ENCODE data around the gene ASPSCR1. TPM values are rescaled to one million over a fixed set of nuclear protein-coding genes. Genes with fewer than 3 reads are reported as not detected.

ASPSCR1 gene
- total and polyA plus RNA-seq, 2 donors from 2014 or later, result 35.2 to 57.5 TPM

GRCh38 chr17:81935709-81936084 lies 41.7 kb upstream of the ASPSCR1 start:
- H3K9me3 ChIP-seq (ENCODE audit: control insufficient read depth in 2 of 3, insufficient read depth in 1 of 3, low read length in 3 of 3), result no peaks in the 10 kb centered on the region
- DNase-seq (peak in 1 of 5 donors; percentile 74), FAIRE-seq (no peak)
- no peaks in the 10 kb centered on the region for H3K36me3 ChIP-seq (ENCODE audit: control insufficient read depth in 2 of 3, insufficient read depth in 3 of 3, low read length in 3 of 3)
- no peak for TF ChIP-seq CTCF (IDR thresholded peaks at IDR 0.05; ENCODE audit: borderline replicate concordance, extremely low read depth, insufficient read depth)
- no peak overlapping the region for H3K9ac ChIP-seq (ENCODE audit: low read length in 3 of 3)
- no peak overlapping the region for H3K27ac ChIP-seq (ENCODE audit: low read depth in 2 of 2, low read length in 2 of 2)
- H3K27me3 ChIP-seq (ENCODE audit: control insufficient read depth, insufficient read depth, low read length), result no peaks in the 10 kb centered on the region
- H3K4me3 ChIP-seq (ENCODE audit: low read length in 3 of 3), result no peak overlapping the region
- H3K4me1 ChIP-seq (ENCODE audit: control insufficient read depth in 2 of 3, insufficient read depth in 2 of 3, low read depth in 1 of 3, low read length in 3 of 3), result peaks cover 0 to 3% (median 0%) of the 10 kb centered on the region in 3 donors
- intact Hi-C loops (cut with DNase I), result no loop called here

GRCh38 chr17:81939218-81939617 lies 38.2 kb upstream of the ASPSCR1 start:
- H3K9me3 ChIP-seq (ENCODE audit: control insufficient read depth in 2 of 3, insufficient read depth in 1 of 3, low read length in 3 of 3), result no peaks in the 10 kb centered on the region
- H3K27ac ChIP-seq (ENCODE audit: low read depth in 2 of 2, low read length in 2 of 2), result no peak overlapping the region
- intact Hi-C loops (cut with DNase I), result no loop called here

GRCh38 chr17:81939881-81940385 lies 37.5 kb upstream of the ASPSCR1 start:
- intact Hi-C loops (cut with DNase I), result no loop called here
- FAIRE-seq (no peak), DNase-seq (no peak)
- Histone ChIP-seq H3K27ac (ENCODE audit: low read depth in 2 of 2, low read length in 2 of 2) (no peak overlapping the region), H3K4me1 (ENCODE audit: control insufficient read depth in 2 of 3, insufficient read depth in 2 of 3, low read depth in 1 of 3, low read length in 3 of 3) (peaks cover 0 to 3% (median 0%) of the 10 kb centered on the region in 3 donors), H3K27me3 (ENCODE audit: control insufficient read depth, insufficient read depth, low read length) (no peaks in the 10 kb centered on the region), H3K9me3 (ENCODE audit: control insufficient read depth in 2 of 3, insufficient read depth in 1 of 3, low read length in 3 of 3) (no peaks in the 10 kb centered on the region), H3K9ac (ENCODE audit: low read length in 3 of 3) (no peak overlapping the region), H3K36me3 (ENCODE audit: control insufficient read depth in 2 of 3, insufficient read depth in 3 of 3, low read length in 3 of 3) (no peaks in the 10 kb centered on the region), H3K4me3 (ENCODE audit: low read length in 3 of 3) (no peak overlapping the region)
- no peak for TF ChIP-seq CTCF (IDR thresholded peaks at IDR 0.05; ENCODE audit: borderline replicate concordance, extremely low read depth, insufficient read depth)

More at GRCh38 chr17:81939218-81939617, 38.2 kb upstream of the ASPSCR1 start:
- TF ChIP-seq CTCF (IDR thresholded peaks at IDR 0.05; ENCODE audit: borderline replicate concordance, extremely low read depth, insufficient read depth), result no peak
- Histone ChIP-seq H3K4me1 (ENCODE audit: control insufficient read depth in 2 of 3, insufficient read depth in 2 of 3, low read depth in 1 of 3, low read length in 3 of 3) (peaks cover 0 to 3% (median 0%) of the 10 kb centered on the region in 3 donors), H3K9ac (ENCODE audit: low read length in 3 of 3) (no peak overlapping the region), H3K27me3 (ENCODE audit: control insufficient read depth, insufficient read depth, low read length) (no peaks in the 10 kb centered on the region), H3K4me3 (ENCODE audit: low read length in 3 of 3) (no peak overlapping the region), H3K36me3 (ENCODE audit: control insufficient read depth in 2 of 3, insufficient read depth in 3 of 3, low read length in 3 of 3) (no peaks in the 10 kb centered on the region)
- DNase-seq (no peak), FAIRE-seq (no peak)

All from kidney (tissue), 14 donors.